Kidney capillary endothelial cell (primary cell): ENCODE results near the gene TFE3.
"Not testable (repeated sequence)": the region's sequence is repeated elsewhere in the genome, so short reads cannot be mapped to it uniquely, and the experiment has no call there.

Source experiments
- DNase-seq: peaks from one replicate; pipeline ENCODE4 v3.0.0-alpha.2; 2018; ENCODE audit warnings: low spot score

TFE3 gene

DNA sequence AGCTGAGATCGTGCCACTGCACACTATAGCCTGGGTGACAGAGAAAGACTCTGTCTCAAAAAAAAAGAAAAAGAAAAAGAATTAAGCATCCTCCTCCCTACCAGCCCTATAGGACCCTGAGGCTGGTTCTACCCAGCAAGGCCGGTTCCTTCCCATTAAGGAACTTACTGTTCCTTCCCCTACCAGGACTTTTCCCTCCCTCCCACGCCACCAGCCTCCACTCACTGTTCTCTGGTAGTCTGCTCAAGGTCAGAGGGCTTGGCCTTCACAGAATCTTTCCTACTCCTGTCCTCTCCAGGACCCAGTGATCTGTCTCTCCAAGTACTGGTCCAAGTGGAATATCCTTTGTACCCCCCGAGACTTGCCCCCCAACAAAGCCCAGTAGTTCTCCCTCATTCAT lies 42.5 kb downstream of the TFE3 start:
- DNase-seq, result no peak

DNA sequence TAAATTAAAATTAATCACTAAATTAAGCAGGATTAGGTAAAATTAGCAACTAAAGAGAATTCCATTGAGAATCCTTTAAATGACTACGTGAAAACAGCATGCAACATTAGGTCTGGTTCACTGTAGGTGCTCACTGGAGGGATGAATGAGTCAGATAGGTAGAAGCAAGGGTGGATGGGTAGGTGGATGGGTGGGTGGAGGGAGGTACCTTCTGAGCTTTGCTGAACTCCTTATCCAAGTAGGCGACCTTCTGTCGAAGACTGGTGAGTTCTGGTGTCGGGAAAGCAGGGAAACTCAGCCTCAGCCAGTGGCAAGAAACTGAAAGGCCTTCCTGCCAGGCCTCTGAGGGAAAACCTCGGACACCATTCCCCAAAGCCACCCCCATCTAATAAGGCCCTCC lies 44.1 kb downstream of the TFE3 start:
- no peak for DNase-seq

DNA sequence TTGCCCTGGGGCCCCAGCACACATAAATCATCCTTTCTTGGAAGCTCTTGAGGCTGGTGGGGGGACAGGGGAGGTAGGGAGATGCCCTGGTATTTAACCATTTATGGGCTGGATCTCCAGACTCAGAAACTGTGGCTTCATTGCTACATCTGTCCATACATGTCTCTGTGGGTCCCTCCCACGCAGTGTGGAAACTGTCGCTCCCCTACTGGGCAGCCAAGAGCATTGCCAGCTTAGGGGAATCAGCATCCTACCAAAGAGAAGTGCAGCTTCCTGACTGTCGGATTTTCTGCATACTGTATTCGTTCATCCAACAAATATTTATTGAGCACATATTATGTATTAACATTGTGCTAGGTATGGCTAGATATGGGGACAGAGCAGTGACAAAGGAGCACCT lies 44.8 kb downstream of the TFE3 start:
- no peak for DNase-seq

DNA sequence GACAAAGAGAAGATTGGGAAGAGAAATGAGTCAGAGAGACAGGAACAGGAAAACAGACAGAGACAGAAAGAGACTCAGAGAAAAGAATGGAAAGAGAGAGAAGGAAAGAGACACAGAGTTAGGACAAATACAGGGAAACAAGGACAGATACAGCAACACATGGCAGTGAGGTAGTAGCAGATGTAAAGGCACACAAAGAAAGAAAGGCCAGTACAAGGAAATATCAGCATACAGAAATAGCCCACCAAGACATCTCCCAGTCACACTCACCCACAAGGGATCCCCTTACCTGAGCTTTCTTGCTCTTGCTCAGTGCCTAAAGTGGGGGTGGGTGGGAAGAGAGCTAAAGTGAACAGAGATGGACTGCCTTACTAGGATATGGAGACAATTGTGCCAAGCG lies 45.3 kb downstream of the TFE3 start:
- DNase-seq, result no peak

DNA sequence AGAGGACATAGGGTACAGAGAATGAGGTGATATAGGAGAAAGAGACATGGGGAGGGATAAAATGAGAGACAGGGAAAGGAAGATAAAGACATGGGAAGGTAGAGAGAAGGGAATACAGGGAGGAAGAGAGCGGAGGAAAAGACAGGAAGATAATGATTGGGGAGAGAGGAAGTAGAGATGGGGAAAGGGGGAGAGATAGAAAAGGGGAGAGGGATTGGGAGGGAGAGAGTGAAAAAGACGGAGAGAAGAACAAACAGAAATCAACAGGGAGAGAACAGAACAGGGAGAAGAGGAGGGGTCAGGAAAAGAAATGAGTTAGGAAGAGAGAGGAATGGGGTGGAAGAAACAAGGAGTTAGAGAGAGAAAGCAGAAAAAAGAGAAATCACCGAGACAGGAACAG lies 45.7 kb downstream of the TFE3 start:
- DNase-seq, result no peak

DNA sequence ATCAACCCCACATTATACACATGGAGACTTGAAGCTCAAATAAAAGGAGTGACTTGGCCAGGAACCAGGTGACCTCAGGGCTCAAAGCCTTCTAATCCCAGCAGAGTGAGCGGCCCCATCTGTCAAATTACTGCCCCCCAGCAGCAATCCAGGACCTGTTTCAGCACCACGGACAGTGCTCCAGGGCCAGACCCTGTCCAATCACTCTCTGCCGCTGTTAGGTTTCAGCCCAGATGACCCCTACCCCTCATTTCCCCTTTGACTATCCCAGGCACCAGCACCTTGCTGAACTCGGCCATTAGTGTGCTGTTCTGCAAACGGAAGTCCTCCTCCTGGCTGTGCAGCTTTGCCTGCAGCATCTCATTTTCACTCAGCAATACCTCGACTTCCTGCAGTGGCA lies 46.2 kb downstream of the TFE3 start:
- no peak for DNase-seq

DNA sequence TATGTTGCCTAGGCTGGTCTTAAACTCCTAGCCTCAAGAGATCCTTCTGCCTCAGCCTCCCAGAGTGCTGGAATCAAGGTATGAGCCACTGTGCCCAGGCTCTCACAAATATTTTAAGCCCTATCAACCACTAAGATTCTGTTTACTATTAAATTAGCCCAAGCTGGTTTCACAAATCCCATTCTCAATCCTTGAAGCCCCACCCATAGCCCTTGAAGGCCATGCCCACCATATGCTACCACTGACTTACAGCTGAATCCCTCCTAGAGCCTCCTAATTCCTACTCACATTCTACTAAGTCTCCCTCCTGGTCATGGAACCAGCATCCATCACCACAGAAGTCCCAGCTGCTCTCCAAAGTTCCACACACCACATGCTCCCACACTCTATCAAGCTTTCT lies 50.8 kb downstream of the TFE3 start:
- no peak for DNase-seq

DNA sequence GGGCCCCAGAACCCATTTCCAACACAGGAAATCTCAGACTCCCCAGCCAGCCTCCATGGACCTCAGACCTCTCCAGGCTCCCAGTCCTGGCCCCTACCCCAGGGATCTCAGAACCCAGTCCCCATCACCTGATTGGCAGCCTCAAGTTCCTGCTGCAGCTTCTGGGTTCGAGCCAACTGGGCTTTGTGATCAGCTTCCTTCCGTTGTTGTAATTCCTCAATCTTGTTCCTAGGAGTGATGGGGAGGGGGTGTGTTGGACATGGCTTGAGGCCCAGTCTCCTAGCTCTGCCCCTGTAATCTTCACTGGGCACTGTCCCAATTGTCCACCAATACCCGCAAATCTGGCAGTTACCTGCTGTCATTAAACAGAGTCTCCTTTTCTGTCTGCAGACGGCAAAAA lies 53.7 kb downstream of the TFE3 start:
- no peak for DNase-seq

DNA sequence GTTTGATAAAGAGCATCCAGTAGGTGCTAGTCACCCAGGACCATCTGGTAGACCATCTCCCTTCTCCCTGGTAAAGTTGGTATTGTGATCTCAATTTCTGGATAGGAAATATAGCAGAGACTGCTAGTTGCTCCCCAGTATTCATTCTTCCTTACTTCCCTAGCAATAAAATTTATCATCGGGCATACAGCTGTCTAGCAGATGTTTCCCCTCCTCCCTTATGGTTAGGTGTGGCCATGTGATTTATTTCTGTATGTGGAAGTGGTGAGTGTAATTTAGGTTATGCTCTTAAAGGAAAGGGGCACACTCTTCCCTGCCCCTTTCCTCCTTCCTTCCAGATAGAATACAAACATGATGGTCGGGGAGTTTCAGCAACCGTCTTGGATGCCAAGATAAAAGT lies 59.3 kb downstream of the TFE3 start:
- DNase-seq, result no peak

DNA sequence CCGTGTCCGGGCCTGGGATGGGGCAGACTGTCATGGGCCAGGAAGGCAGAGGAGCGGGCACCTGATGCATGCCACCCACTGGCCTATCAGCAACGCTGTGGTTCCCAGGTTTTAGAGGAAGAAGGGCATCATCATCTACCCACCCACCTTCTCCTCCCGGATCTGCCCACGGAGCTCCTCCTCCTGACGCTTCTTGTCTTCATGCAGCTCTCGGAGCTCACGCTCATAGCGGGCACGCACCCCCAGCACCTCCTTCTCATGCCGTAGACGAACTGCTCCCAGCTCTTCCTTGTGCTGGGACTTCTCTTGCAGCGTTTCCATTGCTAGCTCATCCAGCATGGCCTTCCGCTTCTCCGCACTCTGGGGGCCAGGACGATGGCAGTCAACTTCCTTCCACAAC lies 60.1 kb downstream of the TFE3 start:
- no peak for DNase-seq

DNA sequence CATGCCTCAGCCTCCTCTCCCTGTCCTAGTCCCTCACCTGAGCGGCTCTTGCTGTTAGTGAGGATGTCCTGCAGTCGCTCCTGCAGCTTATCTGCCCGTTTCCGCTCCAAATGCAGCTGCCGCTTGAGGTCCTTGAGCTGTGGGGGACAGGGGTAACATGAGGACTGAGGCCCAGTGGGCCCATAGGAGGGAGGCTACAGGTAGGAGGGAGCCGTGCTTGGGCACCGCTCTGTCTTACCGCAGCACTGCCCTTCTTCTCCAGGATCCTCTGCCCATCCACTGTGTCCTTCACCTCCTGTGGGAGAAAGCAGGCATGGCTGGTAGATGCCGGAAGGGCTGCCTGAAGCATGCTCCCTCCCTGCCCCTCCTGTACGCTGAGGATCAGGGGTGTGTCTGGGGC lies 62.0 kb downstream of the TFE3 start:
- no peak for DNase-seq

DNA sequence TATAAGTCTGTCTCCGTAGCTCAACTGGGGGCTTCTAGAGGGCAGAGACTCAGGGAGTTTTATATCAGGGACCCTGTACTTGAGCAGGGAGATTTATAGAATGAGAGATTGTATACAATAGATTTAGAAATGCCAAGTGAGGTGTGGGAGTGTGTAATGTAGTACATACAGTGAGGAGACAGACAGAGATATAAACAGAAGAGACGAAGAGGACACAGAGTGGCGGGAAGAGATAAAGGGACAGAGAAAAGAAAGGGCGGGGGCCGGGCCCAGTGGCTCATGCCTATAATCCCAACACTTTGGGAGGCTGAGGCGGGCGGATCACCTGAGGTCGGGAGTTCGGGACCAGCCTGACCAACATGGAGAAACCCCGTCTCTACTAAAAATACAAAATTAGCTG lies 62.8 kb downstream of the TFE3 start:
- DNase-seq, result not testable (repeated sequence)
